Endothelial cell of hepatic sinusoid (primary cell): ENCODE results near the gene KRTAP1-4.
"Not testable (repeated sequence)": the region's sequence is repeated elsewhere in the genome, so short reads cannot be mapped to it uniquely, and the experiment has no call there.

Source experiments
- in situ Hi-C: cut with HindIII; loops from 2 replicates; pipeline ENCODE4 v1.10.0; 2017; ENCODE audit warnings: low sequenced_read_pairs

KRTAP1-4 gene

GRCh38 chr17:41029633-41030245 is at the start of gene KRTAP1-4:
KRTAP1-4 (minus strand) TSS chr17:41030195; CDS start chr17:41030078, 117 bp downstream.
- in situ Hi-C loops = loop anchor here (5.0 kb wide), 1 partner anchor 32 kb away; the partner anchor contains the start of gene KRTAP3-2

GRCh38 chr17:41076788-41077187 is 46.8 kb upstream of the KRTAP1-4 start:
- in situ Hi-C loops = no loop called here

GRCh38 chr17:41073676-41074075 is 43.7 kb upstream of the KRTAP1-4 start:
- in situ Hi-C loops = no loop called here

GRCh38 chr17:41071606-41072360 is 41.8 kb upstream of the KRTAP1-4 start:
- in situ Hi-C loops = no loop called here

- in situ Hi-C loops = no loop called here
These were observed 39.0 kb upstream of the KRTAP1-4 start for GRCh38 chr17:41069031-41069430.

GRCh38 chr17:41067281-41067680 is 37.3 kb upstream of the KRTAP1-4 start:
- in situ Hi-C loops = no loop called here

- in situ Hi-C loops = no loop called here
These were observed 36.0 kb upstream of the KRTAP1-4 start, which contains the start of gene KRTAP2-4 for GRCh38 chr17:41065829-41066624. KRTAP2-4 (minus strand) TSS chr17:41065879; CDS start chr17:41065845, 34 bp downstream.

- in situ Hi-C loops = not testable (repeated sequence)
These were observed 35.2 kb upstream of the KRTAP1-4 start for GRCh38 chr17:41065016-41065689.

GRCh38 chr17:41064301-41064700 is 34.3 kb upstream of the KRTAP1-4 start:
- in situ Hi-C loops = no loop called here

- in situ Hi-C loops = no loop called here
These were observed 33.5 kb upstream of the KRTAP1-4 start for GRCh38 chr17:41063449-41063848.

- in situ Hi-C loops = no loop called here
These were observed 32.0 kb upstream of the KRTAP1-4 start for GRCh38 chr17:41061964-41062363.

- in situ Hi-C loops = no loop called here
These were observed 30.1 kb upstream of the KRTAP1-4 start, which contains the start of gene KRTAP2-3 for GRCh38 chr17:41060052-41060604. KRTAP2-3 (minus strand) TSS chr17:41060114; CDS start chr17:41060050, 64 bp downstream.

GRCh38 chr17:41059276-41060051 is 29.5 kb upstream of the KRTAP1-4 start:
- in situ Hi-C loops = not testable (repeated sequence)

GRCh38 chr17:41058741-41059140 is 28.7 kb upstream of the KRTAP1-4 start:
- in situ Hi-C loops = no loop called here

GRCh38 chr17:41057547-41057946 is 27.6 kb upstream of the KRTAP1-4 start:
- in situ Hi-C loops = no loop called here

- in situ Hi-C loops = not testable (repeated sequence)
These were observed 25.1 kb upstream of the KRTAP1-4 start, which contains the start of gene KRTAP2-2 for GRCh38 chr17:41055130-41055529. KRTAP2-2 (minus strand) TSS chr17:41055230; CDS start chr17:41055211, 19 bp downstream.

- in situ Hi-C loops = not testable (repeated sequence)
These were observed 24.6 kb upstream of the KRTAP1-4 start for GRCh38 chr17:41054556-41054955.

- in situ Hi-C loops = no loop called here
These were observed 24.0 kb upstream of the KRTAP1-4 start for GRCh38 chr17:41054025-41054424.

- in situ Hi-C loops = no loop called here
These were observed 22.6 kb upstream of the KRTAP1-4 start for GRCh38 chr17:41052566-41052965.
